ENCODE results near the gene DENND2A.
A peak's percentile ranks its signal among the peaks of the same experiment; 100 is the strongest.
"Not testable (repeated sequence)": the region's sequence is repeated elsewhere in the genome, so short reads cannot be mapped to it uniquely, and the experiment has no call there.

The DENND2A gene

DNA sequence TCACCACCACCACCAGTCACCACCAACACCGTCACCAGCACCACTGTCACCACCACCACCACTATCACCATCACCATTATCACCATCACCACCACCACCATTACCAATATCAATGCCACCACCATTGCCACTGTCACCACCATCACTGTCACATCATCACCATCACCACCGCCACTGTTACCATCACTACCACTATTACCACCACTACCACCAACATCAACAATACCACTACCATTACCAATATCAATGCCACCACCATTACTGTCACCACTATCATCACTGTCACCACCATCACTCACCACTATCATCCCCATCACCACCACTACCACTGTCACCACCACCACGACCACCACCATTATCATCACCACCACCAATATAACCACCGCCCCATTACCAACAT lies 14.0 kb upstream of the DENND2A start:
- Histone ChIP-seq H3K27me3 (ENCODE audit: insufficient read depth, insufficient read length) (no peaks in the 10 kb centered on the region), H3K9me3 (ENCODE audit: insufficient read depth, low read length) (no peaks in the 10 kb centered on the region), H3K4me3 (ENCODE audit: insufficient read length, low read depth) (no peak overlapping the region), H3K9ac (ENCODE audit: insufficient read length, low read depth) (no peak overlapping the region), H3K4me1 (ENCODE audit: insufficient read depth, insufficient read length) (peaks cover 4% of the 10 kb centered on the region), H3K36me3 (ENCODE audit: insufficient read depth, insufficient read length, low read length) (no peaks in the 10 kb centered on the region)
- no peak for TF ChIP-seq ZNF274 (IDR thresholded peaks at IDR 0.05; ENCODE audit: low read depth, low read length)
- DNase-seq (ENCODE audit: low read depth, low spot score), result no peak

DNA sequence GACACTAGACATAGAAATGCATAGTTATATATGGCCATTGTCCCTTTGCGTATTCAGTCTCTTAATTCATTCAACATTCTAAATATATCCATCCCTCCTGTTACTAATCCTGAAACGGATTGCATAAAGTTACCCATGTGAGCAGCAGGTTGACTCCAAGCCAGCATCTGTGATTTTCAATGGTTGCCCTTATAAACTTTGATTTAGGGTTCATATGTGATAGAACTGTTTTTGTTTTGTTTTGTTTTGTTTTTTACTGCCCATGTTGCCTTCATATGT lies 13.4 kb upstream of the DENND2A start:
- H3K9ac ChIP-seq (ENCODE audit: insufficient read length, low read depth), result no peak overlapping the region
- no peak for DNase-seq (ENCODE audit: low read depth, low spot score)
- no peaks in the 10 kb centered on the region for H3K27me3 ChIP-seq (ENCODE audit: insufficient read depth, insufficient read length)
- no peaks in the 10 kb centered on the region for H3K36me3 ChIP-seq (ENCODE audit: insufficient read depth, insufficient read length, low read length)
- H3K4me1 ChIP-seq (ENCODE audit: insufficient read depth, insufficient read length), result peaks cover 4% of the 10 kb centered on the region
- H3K9me3 ChIP-seq (ENCODE audit: insufficient read depth, low read length), result no peaks in the 10 kb centered on the region
- TF ChIP-seq SUZ12 (IDR thresholded peaks at IDR 0.05; ENCODE audit: extremely low read depth, insufficient read depth, insufficient read length) (no peak), YY1 (IDR thresholded peaks at IDR 0.05; ENCODE audit: insufficient read depth, insufficient read length) (no peak), ZNF274 (IDR thresholded peaks at IDR 0.05; ENCODE audit: low read depth, low read length) (no peak)
- no peak overlapping the region for H3K4me3 ChIP-seq (ENCODE audit: insufficient read length, low read depth)

DNA sequence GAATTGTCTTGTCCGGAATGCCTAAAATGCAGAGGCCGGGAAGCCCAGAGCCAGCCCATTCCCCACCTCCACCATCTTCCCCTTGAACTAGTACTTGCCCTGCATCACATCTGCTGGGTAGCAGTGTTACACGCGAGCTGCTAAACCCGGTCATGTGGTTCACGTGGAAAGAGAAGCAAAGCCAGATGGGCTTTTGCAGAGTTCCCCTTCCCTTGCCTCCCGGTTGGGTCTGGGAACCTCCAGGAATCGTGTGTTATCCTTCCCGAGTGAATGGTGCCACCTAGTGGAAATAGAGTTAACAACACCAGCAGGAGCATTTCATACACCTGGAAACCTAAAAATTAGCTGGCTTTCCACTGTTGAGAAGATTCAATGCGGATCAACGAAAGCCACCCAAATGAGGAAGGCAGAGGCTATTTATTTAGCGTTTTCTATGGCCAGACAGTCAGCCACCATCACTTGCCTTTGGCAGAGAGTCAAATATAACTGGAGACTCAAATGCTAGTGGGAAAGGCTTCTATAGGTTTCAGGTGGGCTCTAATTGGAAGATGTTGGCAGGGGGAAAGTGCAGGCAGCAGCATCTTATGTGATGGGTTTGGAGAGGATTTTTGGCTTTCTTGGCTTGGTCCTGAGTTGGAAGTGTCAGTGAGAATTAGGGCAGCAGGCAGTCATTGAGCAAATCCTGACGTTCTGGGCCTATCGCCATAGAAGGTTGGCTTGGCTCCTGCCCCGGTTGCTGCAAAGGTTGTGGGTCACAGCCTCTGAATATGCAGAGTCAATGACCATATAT lies 12.9 kb upstream of the DENND2A start:
- peak; percentile 79 for DNase-seq (ENCODE audit: low read depth, low spot score)
- Histone ChIP-seq H3K4me1 (ENCODE audit: insufficient read depth, insufficient read length) (peaks cover 4% of the 10 kb centered on the region), H3K9ac (ENCODE audit: insufficient read length, low read depth) (peak overlapping the region; percentile 17), H3K9me3 (ENCODE audit: insufficient read depth, low read length) (no peaks in the 10 kb centered on the region), H3K36me3 (ENCODE audit: insufficient read depth, insufficient read length, low read length) (no peaks in the 10 kb centered on the region), H3K27me3 (ENCODE audit: insufficient read depth, insufficient read length) (no peaks in the 10 kb centered on the region), H3K4me3 (ENCODE audit: insufficient read length, low read depth) (no peak overlapping the region)
- TF ChIP-seq YY1 (IDR thresholded peaks at IDR 0.05; ENCODE audit: insufficient read depth, insufficient read length) (no peak), SUZ12 (IDR thresholded peaks at IDR 0.05; ENCODE audit: extremely low read depth, insufficient read depth, insufficient read length) (no peak), ZNF274 (IDR thresholded peaks at IDR 0.05; ENCODE audit: low read depth, low read length) (no peak)

DNA sequence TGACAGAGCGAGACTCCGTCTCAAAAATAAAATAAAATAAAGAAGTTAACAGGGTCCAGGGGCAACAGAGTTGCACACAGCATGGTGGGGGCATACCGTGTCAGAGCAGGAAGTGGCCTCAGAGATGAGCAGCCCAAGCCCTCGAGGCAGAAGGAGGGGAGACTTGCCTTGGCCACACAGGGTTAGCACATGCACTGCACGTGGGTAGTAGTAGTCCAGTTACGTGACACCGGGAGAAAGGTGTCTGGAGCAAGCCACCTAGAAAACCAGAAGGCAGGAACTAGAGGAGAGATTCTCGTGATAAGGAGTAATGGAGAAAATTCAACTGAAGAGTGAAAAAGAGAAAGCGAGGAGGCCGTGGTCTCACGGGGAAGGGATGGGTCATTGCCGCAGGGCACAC lies 9.8 kb upstream of the DENND2A start:
- peaks cover 4% of the 10 kb centered on the region for H3K4me1 ChIP-seq (ENCODE audit: insufficient read depth, insufficient read length)
- H3K4me3 ChIP-seq (ENCODE audit: insufficient read length, low read depth), result no peak overlapping the region
- no peaks in the 10 kb centered on the region for H3K36me3 ChIP-seq (ENCODE audit: insufficient read depth, insufficient read length, low read length)
- H3K9me3 ChIP-seq (ENCODE audit: insufficient read depth, low read length), result no peaks in the 10 kb centered on the region
- H3K9ac ChIP-seq (ENCODE audit: insufficient read length, low read depth), result no peak overlapping the region
- no peak for DNase-seq (ENCODE audit: low read depth, low spot score)
- H3K27me3 ChIP-seq (ENCODE audit: insufficient read depth, insufficient read length), result no peaks in the 10 kb centered on the region
- TF ChIP-seq SUZ12 (IDR thresholded peaks at IDR 0.05; ENCODE audit: extremely low read depth, insufficient read depth, insufficient read length) (no peak), YY1 (IDR thresholded peaks at IDR 0.05; ENCODE audit: insufficient read depth, insufficient read length) (no peak), ZNF274 (IDR thresholded peaks at IDR 0.05; ENCODE audit: low read depth, low read length) (no peak)

DNA sequence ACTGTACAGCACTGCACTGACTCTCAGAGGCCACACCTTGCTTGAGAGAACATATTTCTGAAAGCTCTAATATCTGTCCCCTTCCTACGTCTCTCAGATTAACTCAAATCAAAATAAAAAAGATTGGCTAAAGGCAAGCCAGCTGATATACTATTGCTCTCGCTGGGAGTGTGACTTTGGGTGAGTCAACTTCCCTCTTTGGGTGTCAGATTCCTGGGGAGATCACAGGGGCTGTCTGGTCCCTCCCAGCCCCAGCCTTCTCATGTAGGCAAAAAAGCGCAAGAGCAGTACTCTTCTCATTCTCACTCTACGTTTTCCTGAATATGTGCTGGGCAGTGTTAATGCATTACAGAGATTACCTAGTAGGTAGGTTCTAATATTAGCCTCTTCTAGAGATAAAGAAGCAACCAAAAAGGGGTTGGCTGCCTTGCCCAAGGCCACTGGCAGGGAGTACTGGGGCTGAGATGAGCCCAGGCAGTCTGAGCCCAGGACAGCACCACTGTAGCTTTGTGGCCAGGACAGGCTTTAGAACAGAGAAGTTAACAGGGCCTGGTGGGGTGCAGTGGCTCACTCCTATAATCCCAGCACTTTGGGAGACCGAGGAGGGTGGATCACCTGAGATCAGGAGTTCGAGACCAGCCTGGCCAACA lies 9.1 kb upstream of the DENND2A start:
- DNase-seq (ENCODE audit: low read depth, low spot score), result no peak
- no peak for TF ChIP-seq ZNF274 (IDR thresholded peaks at IDR 0.05; ENCODE audit: low read depth, low read length)
- TF ChIP-seq YY1 (IDR thresholded peaks at IDR 0.05; ENCODE audit: insufficient read depth, insufficient read length), result no peak
- TF ChIP-seq SUZ12 (IDR thresholded peaks at IDR 0.05; ENCODE audit: extremely low read depth, insufficient read depth, insufficient read length), result no peak
- H3K4me1 ChIP-seq (ENCODE audit: insufficient read depth, insufficient read length), result peaks cover 4% of the 10 kb centered on the region
- no peaks in the 10 kb centered on the region for H3K36me3 ChIP-seq (ENCODE audit: insufficient read depth, insufficient read length, low read length)
- H3K9ac ChIP-seq (ENCODE audit: insufficient read length, low read depth), result no peak overlapping the region
- H3K9me3 ChIP-seq (ENCODE audit: insufficient read depth, low read length), result no peaks in the 10 kb centered on the region
- no peak overlapping the region for H3K4me3 ChIP-seq (ENCODE audit: insufficient read length, low read depth)
- H3K27me3 ChIP-seq (ENCODE audit: insufficient read depth, insufficient read length), result no peaks in the 10 kb centered on the region

DNA sequence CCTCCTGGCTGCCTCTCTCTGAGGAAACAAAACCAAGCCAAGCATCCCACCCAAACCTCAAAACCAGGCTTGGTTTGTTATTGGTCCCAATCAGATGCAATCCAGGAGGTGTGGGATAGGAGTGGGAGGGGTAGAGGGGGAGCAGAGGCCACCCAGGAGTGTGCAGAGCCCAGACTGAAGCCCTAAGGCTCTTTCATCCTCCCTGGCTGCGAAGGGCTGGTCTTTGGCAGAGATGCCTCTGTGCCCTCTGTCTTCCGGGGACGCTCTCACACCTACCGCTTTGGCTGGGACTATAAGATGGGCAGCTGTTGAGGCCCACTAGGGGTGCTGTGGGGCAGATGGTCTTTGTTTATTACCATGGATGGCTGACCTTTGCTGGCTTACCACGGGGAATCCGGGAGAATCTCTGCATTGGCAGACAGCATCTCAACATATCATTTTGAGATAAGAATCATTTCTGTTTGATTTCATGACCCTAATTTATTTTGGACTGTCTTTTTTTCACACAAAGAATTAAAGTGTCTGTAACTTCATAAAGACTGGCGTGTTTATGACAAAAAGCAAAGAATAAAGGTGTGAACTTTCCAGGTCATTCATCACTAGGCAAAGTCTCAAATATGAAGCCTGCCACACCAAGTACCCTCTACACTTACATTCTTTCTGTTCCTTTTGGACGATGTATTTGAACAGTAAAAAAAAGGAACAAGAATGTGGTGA lies 6.5 kb upstream of the DENND2A start:
- no peak for DNase-seq (ENCODE audit: low read depth, low spot score)
- no peaks in the 10 kb centered on the region for H3K9me3 ChIP-seq (ENCODE audit: insufficient read depth, low read length)
- H3K36me3 ChIP-seq (ENCODE audit: insufficient read depth, insufficient read length, low read length), result no peaks in the 10 kb centered on the region
- H3K27me3 ChIP-seq (ENCODE audit: insufficient read depth, insufficient read length), result no peaks in the 10 kb centered on the region
- no peak overlapping the region for H3K4me3 ChIP-seq (ENCODE audit: insufficient read length, low read depth)
- TF ChIP-seq ZNF274 (IDR thresholded peaks at IDR 0.05; ENCODE audit: low read depth, low read length), result no peak
- TF ChIP-seq YY1 (IDR thresholded peaks at IDR 0.05; ENCODE audit: insufficient read depth, insufficient read length), result no peak
- TF ChIP-seq SUZ12 (IDR thresholded peaks at IDR 0.05; ENCODE audit: extremely low read depth, insufficient read depth, insufficient read length), result no peak
- no peak overlapping the region for H3K9ac ChIP-seq (ENCODE audit: insufficient read length, low read depth)
- peaks cover 4% of the 10 kb centered on the region for H3K4me1 ChIP-seq (ENCODE audit: insufficient read depth, insufficient read length)

DNA sequence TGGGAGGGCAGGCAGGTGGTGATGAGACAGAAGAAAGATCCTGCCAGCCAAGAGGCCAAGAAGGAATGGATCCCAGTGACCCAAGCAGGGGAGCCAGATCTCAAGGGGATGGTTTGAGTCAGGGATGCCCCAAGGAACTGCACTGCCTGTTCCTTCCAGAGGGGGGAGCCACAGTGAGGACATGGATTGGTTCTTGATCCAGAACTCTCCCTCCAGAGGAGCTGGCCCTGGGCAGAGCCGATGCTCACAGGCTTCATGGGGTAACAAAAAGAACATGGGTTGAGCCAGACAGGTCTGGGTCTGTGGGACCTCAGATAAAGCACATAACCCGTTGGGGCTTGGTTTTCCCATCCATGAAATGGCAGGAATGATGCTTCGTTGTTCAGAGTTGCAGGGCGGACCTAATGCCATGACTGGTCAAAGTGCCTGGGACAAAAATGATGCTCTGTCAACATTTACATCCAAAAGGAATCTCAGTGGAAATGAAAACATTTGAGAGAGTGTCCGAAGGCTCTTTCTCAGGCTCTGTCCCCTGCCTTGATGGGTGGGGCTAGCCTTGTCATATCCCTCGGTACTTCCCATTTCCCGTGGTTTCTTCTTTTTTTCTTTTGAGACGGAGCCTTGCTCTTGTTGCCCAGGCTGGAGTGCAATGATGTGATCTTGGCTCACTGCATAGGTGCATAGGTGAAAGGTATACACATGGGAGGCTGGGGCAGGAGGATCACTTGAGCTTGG lies 4.7 kb upstream of the DENND2A start:
- no peaks in the 10 kb centered on the region for H3K36me3 ChIP-seq (ENCODE audit: insufficient read depth, insufficient read length, low read length)
- TF ChIP-seq SUZ12 (IDR thresholded peaks at IDR 0.05; ENCODE audit: extremely low read depth, insufficient read depth, insufficient read length) (no peak), ZNF274 (IDR thresholded peaks at IDR 0.05; ENCODE audit: low read depth, low read length) (no peak), YY1 (IDR thresholded peaks at IDR 0.05; ENCODE audit: insufficient read depth, insufficient read length) (no peak)
- no peaks in the 10 kb centered on the region for H3K9me3 ChIP-seq (ENCODE audit: insufficient read depth, low read length)
- peaks cover 1% of the 10 kb centered on the region for H3K4me1 ChIP-seq (ENCODE audit: insufficient read depth, insufficient read length)
- no peak overlapping the region for H3K9ac ChIP-seq (ENCODE audit: insufficient read length, low read depth)
- DNase-seq (ENCODE audit: low read depth, low spot score), result no peak
- H3K27me3 ChIP-seq (ENCODE audit: insufficient read depth, insufficient read length), result no peaks in the 10 kb centered on the region
- no peak overlapping the region for H3K4me3 ChIP-seq (ENCODE audit: insufficient read length, low read depth)

DNA sequence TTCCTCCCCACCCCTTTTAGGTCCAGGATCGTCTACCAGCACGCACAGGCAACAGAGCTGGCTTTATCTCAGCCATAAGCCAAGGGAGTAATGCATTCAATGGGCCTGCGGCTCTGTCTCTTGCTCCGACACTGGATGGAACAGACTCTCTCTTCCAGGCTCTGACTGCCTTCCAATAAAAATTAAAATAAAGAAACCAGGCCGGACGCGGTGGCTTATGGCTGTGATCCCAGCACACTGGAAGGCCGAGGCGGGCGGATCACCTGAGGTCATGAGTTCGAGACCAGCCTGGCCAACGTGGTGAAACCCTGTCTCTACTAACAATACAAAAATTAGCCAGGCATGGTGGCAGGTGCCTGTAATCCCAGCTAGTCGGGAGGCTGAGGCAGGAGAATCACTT lies 4.1 kb upstream of the DENND2A start:
- not testable (repeated sequence) for H3K9ac ChIP-seq (ENCODE audit: insufficient read length, low read depth); DNase-seq (ENCODE audit: low read depth, low spot score); H3K27me3 ChIP-seq (ENCODE audit: insufficient read depth, insufficient read length); H3K36me3 ChIP-seq (ENCODE audit: insufficient read depth, insufficient read length, low read length); H3K4me1 ChIP-seq (ENCODE audit: insufficient read depth, insufficient read length); H3K9me3 ChIP-seq (ENCODE audit: insufficient read depth, low read length); H3K4me3 ChIP-seq (ENCODE audit: insufficient read length, low read depth)
